SK-N-MC (cell line): Measurements from ENCODE around the gene MXRA7.

Experiments
- DNase-seq: peaks from one replicate; pipeline ENCODE4 v3.0.0-alpha.2; 2011; ENCODE audit warnings: low read depth, low spot score
- H3K27ac ChIP-seq: fragments of 200-600 bp; sonication (generic); 2 replicates; pipeline ENCODE4 v1.5.1; 2016; ENCODE audit warnings: mixed run types
- H3K36me3 ChIP-seq: fragments of 200-600 bp; sonication (generic); 2 replicates; pipeline ENCODE4 v1.6.1; 2017; ENCODE audit warnings: antibody characterized with exemption, low read length, mixed read lengths; ENCODE audit not compliant: insufficient read depth
- H3K4me3 ChIP-seq: fragments of 200-600 bp; sonication (generic); 2 replicates; pipeline ENCODE4 v1.5.1; 2016
- H3K9ac ChIP-seq: fragments of 200-600 bp; sonication (generic); 2 replicates; pipeline ENCODE4 v1.8.0; 2017; ENCODE audit warnings: mixed run types, mixed read lengths; ENCODE audit not compliant: insufficient read length
- H3K9me3 ChIP-seq: fragments of 200-600 bp; sonication (generic); 2 replicates; pipeline ENCODE4 v1.6.1; 2017; ENCODE audit warnings: low read depth, mild to moderate bottlenecking, antibody characterized with exemption, low read length, moderate library complexity, mixed read lengths
- EZH2 ChIP-seq: fragments of 200-600 bp; sonication (generic); IDR thresholded peaks from one replicate; pipeline ENCODE4 v1.6.1; 2017; ENCODE audit warnings: antibody characterized with exemption
- FOXP2 ChIP-seq: optimal IDR thresholded peaks from 2 replicates; pipeline ENCODE3; 2011; ENCODE audit warnings: mild to moderate bottlenecking, moderate library complexity; ENCODE audit not compliant: insufficient read depth; ENCODE audit errors: extremely low read length, control extremely low read depth
- POLR2AphosphoS5 ChIP-seq: IDR thresholded peaks from 2 replicates; pipeline ENCODE4 v1.6.1; 2012; ENCODE audit warnings: mild to moderate bottlenecking, low read depth, low read length, borderline replicate concordance

MXRA7 gene

GRCh38 chr17:76657505-76658241, 53.1 kb downstream of the MXRA7 start:
- no peak for TF ChIP-seq EZH2
- TF ChIP-seq POLR2AphosphoS5 = no peak
- no peak for TF ChIP-seq FOXP2
- no peaks in the 10 kb centered on the region for H3K9me3 ChIP-seq
- DNase-seq = no peak
- no peak overlapping the region for H3K4me3 ChIP-seq
- H3K9ac ChIP-seq = no peak overlapping the region
- no peaks in the 10 kb centered on the region for H3K36me3 ChIP-seq
- H3K27ac ChIP-seq = no peak overlapping the region

- no peak for DNase-seq
- Histone ChIP-seq H3K27ac (no peak overlapping the region), H3K4me3 (no peak overlapping the region), H3K36me3 (no peaks in the 10 kb centered on the region), H3K9ac (no peak overlapping the region), H3K9me3 (no peaks in the 10 kb centered on the region)
- TF ChIP-seq FOXP2 (no peak), POLR2AphosphoS5 (no peak), EZH2 (no peak)
Measured at GRCh38 chr17:76654408-76654807, 56.4 kb downstream of the MXRA7 start.

GRCh38 chr17:76650504-76650903, 60.3 kb downstream of the MXRA7 start:
- Histone ChIP-seq H3K9ac (no peak overlapping the region), H3K4me3 (no peak overlapping the region), H3K36me3 (no peaks in the 10 kb centered on the region), H3K27ac (no peak overlapping the region), H3K9me3 (no peaks in the 10 kb centered on the region)
- no peak for TF ChIP-seq POLR2AphosphoS5
- no peak for TF ChIP-seq FOXP2
- no peak for TF ChIP-seq EZH2
- no peak for DNase-seq

- TF ChIP-seq EZH2 (no peak), POLR2AphosphoS5 (no peak), FOXP2 (no peak)
Measured at GRCh38 chr17:76646712-76647111, 64.1 kb downstream of the MXRA7 start.

GRCh38 chr17:76645481-76645880, 65.3 kb downstream of the MXRA7 start:
- TF ChIP-seq POLR2AphosphoS5 (no peak), EZH2 (no peak), FOXP2 (no peak)
- no peak for DNase-seq
- H3K9ac ChIP-seq = no peak overlapping the region
- no peaks in the 10 kb centered on the region for H3K36me3 ChIP-seq
- H3K9me3 ChIP-seq = no peaks in the 10 kb centered on the region
- H3K27ac ChIP-seq = no peak overlapping the region
- H3K4me3 ChIP-seq = no peak overlapping the region

More at GRCh38 chr17:76646712-76647111, 64.1 kb downstream of the MXRA7 start:
- Histone ChIP-seq H3K9me3 (no peaks in the 10 kb centered on the region), H3K4me3 (no peak overlapping the region), H3K27ac (no peak overlapping the region), H3K9ac (no peak overlapping the region), H3K36me3 (no peaks in the 10 kb centered on the region)
- no peak for DNase-seq

GRCh38 chr17:76644995-76645394, 65.8 kb downstream of the MXRA7 start:
- Histone ChIP-seq H3K4me3 (no peak overlapping the region), H3K9me3 (no peaks in the 10 kb centered on the region), H3K9ac (no peak overlapping the region), H3K27ac (no peak overlapping the region), H3K36me3 (no peaks in the 10 kb centered on the region)
- no peak for DNase-seq
- TF ChIP-seq FOXP2 = no peak
- TF ChIP-seq EZH2 = no peak
- no peak for TF ChIP-seq POLR2AphosphoS5

- Histone ChIP-seq H3K27ac (no peak within 1 kb of the TSS), H3K36me3 (no peaks in the 10 kb centered on the region), H3K9me3 (no peaks in the 10 kb centered on the region), H3K9ac (no peak within 1 kb of the TSS), H3K4me3 (no peak within 1 kb of the TSS)
- DNase-seq = no peak
- TF ChIP-seq EZH2 (no peak), FOXP2 (no peak), POLR2AphosphoS5 (no peak)
Measured at GRCh38 chr17:76643553-76644148, 67.1 kb downstream of the MXRA7 start, which contains the start of gene ST6GALNAC1. Gene ST6GALNAC1, minus strand, starts transcription at chr17:76643757. Its CDS starts 119 bp downstream, at chr17:76643638.

- no peaks in the 10 kb centered on the region for H3K36me3 ChIP-seq
- no peak for TF ChIP-seq EZH2
- TF ChIP-seq FOXP2 = no peak
- TF ChIP-seq POLR2AphosphoS5 = no peak
- no peak for DNase-seq
- H3K9ac ChIP-seq = no peak overlapping the region
- no peak overlapping the region for H3K4me3 ChIP-seq
- H3K27ac ChIP-seq = no peak overlapping the region
- no peaks in the 10 kb centered on the region for H3K9me3 ChIP-seq
Measured at GRCh38 chr17:76642994-76643393, 67.8 kb downstream of the MXRA7 start.

- no peak for TF ChIP-seq EZH2
- no peak for TF ChIP-seq POLR2AphosphoS5
- TF ChIP-seq FOXP2 = no peak
- no peak overlapping the region for H3K27ac ChIP-seq
- no peaks in the 10 kb centered on the region for H3K9me3 ChIP-seq
- DNase-seq = no peak
- no peaks in the 10 kb centered on the region for H3K36me3 ChIP-seq
- no peak overlapping the region for H3K9ac ChIP-seq
- no peak overlapping the region for H3K4me3 ChIP-seq
Measured at GRCh38 chr17:76642032-76642561, 68.7 kb downstream of the MXRA7 start.
